OCI-LY3 (cell line): Measurements from ENCODE around the gene SECTM1.

ENCODE experiments used
- H2AFZ ChIP-seq: fragments of 200-600, 300-600 bp; shearing (Covaris generic); 2 replicates; pipeline ENCODE4 v1.6.0; 2014; ENCODE audit warnings: antibody characterized with exemption, low read depth, low read length
- H3K27ac ChIP-seq: fragments of 200-600, 300-600 bp; sonication (generic); 2 replicates; pipeline ENCODE4 v1.5.1; 2014; ENCODE audit warnings: mild to moderate bottlenecking, low read length, moderate library complexity, mixed read lengths
- H3K27me3 ChIP-seq: fragments of 200-600, 300-600 bp; sonication (generic); 2 replicates; pipeline ENCODE4 v1.6.1; 2014; ENCODE audit warnings: low read depth, low read length, mixed read lengths
- H3K36me3 ChIP-seq: fragments of 200-600, 300-600 bp; sonication (generic); replicated peaks from 2 replicates; pipeline ENCODE3; 2014; ENCODE audit warnings: low read depth, low read length, mixed read lengths
- H3K4me1 ChIP-seq: fragments of 300-600, 200-600 bp; sonication (generic); 2 replicates; pipeline ENCODE4 v1.6.1; 2014; ENCODE audit warnings: low read length, mixed read lengths
- H3K4me2 ChIP-seq: fragments of 200-600, 300-600 bp; sonication (generic); 2 replicates; pipeline ENCODE4 v1.6.1; 2014; ENCODE audit warnings: low read length, mixed read lengths
- H3K4me3 ChIP-seq: fragments of 300-600, 200-600 bp; sonication (generic); 2 replicates; pipeline ENCODE4 v1.5.1; 2014; ENCODE audit warnings: antibody characterized with exemption, mild to moderate bottlenecking, low read length, moderate library complexity
- H3K79me2 ChIP-seq: fragments of 300-600, 200-600 bp; shearing (Covaris generic); 2 replicates; pipeline ENCODE4 v1.6.1; 2014; ENCODE audit warnings: mild to moderate bottlenecking, low read length, mixed read lengths
- H3K9ac ChIP-seq: fragments of 300-600, 200-600 bp; shearing (Covaris generic); 2 replicates; pipeline ENCODE4 v1.6.0; 2014; ENCODE audit warnings: mild to moderate bottlenecking, low read length, moderate library complexity
- H3K9me3 ChIP-seq: fragments of 200-600, 300-600 bp; shearing (Covaris generic); 2 replicates; pipeline ENCODE4 v1.6.1; 2014; ENCODE audit warnings: low read length, mixed read lengths; ENCODE audit not compliant: insufficient read depth
- H4K20me1 ChIP-seq: fragments of 200-600, 300-600 bp; sonication (generic); 2 replicates; pipeline ENCODE4 v1.6.1; 2016; ENCODE audit warnings: low read length, mixed read lengths; ENCODE audit not compliant: insufficient read depth
- CTCF ChIP-seq: fragments of 200-600, 300-600 bp; sonication (generic); IDR thresholded peaks from 2 replicates; pipeline ENCODE4 v1.5.1; 2014; ENCODE audit warnings: antibody characterized with exemption, low read length, low read depth
- EZH2phosphoT487 ChIP-seq: fragments of 200-600 bp; shearing (Covaris generic); IDR thresholded peaks from 2 replicates; pipeline ENCODE4 v1.6.1; 2018; ENCODE audit warnings: antibody characterized with exemption, mixed run types, low read depth

SECTM1 gene

GRCh38 chr17:82343560-82343959 lies 10.0 kb upstream of the SECTM1 start:
- H3K4me3 ChIP-seq = no peak overlapping the region
- no peaks in the 10 kb centered on the region for H3K9me3 ChIP-seq
- peaks cover 10% of the 10 kb centered on the region; the same call in 1 of the 2 replicates for H3K27me3 ChIP-seq
- H3K79me2 ChIP-seq = no peaks in the 10 kb centered on the region
- H2AFZ ChIP-seq = no peak overlapping the region
- H4K20me1 ChIP-seq = no peaks in the 10 kb centered on the region
- H3K9ac ChIP-seq = no peak overlapping the region
- TF ChIP-seq EZH2phosphoT487 (no peak), CTCF (no peak)
- no peak overlapping the region for H3K4me2 ChIP-seq
- no peak overlapping the region for H3K27ac ChIP-seq
- no peaks in the 10 kb centered on the region for H3K36me3 ChIP-seq
- H3K4me1 ChIP-seq = no peaks in the 10 kb centered on the region

GRCh38 chr17:82342361-82343079 lies 9.0 kb upstream of the SECTM1 start:
- Histone ChIP-seq H3K9ac (no peak overlapping the region), H3K36me3 (no peaks in the 10 kb centered on the region), H3K27me3 (peaks cover 11% of the 10 kb centered on the region; the same call in 1 of the 2 replicates), H3K79me2 (no peaks in the 10 kb centered on the region), H3K4me1 (no peaks in the 10 kb centered on the region), H3K4me2 (no peak overlapping the region), H3K4me3 (no peak overlapping the region), H4K20me1 (no peaks in the 10 kb centered on the region), H3K9me3 (no peaks in the 10 kb centered on the region), H2AFZ (no peak overlapping the region), H3K27ac (no peak overlapping the region)
- TF ChIP-seq CTCF (no peak), EZH2phosphoT487 (no peak)

DNA sequence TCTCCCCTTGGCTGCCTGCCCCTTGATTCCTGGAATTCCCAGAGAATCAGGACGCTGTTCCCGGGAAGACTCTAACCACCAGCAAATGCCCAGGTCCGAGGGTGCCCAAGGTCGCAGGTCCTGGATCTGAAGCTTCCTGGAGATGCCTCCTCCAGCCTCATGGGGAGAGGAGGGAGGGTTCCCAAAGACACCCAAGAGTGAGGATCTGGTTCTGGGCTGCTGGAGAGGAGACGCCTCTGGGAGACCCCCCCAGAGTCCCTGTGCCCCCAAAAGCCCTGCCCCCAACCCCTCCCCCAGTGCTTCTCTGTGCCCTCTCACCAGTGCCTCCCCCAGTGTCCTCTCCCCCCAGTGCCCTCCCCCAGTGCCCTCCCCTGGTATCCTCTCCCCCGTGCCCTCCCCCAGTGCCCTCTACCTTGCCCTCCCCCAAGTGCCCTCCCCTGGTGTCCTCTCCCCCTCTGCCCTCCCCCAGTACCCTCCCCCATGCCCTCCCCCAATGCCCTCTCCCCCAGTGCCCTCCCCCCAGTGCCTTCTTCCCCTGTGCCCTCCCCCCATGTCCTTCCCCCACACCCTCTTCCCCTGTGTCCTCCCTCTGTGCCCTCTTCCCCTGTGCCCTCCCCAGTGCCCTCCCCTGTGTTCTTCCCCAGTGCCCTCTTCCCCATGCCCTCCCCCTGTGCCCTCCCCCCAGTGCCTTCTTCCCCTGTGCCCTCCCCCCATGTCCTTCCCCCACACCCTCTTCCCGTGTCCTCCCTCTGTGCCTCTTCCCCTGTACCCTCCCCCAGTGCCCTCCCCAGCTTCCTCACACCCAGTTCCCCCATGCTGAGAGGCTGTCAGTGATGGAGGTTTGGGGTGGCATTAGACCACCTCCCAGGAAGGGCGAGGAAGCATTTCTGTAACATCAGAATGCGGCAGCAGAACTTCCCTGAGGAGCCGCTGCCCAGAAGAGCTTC lies 6.3 kb upstream of the SECTM1 start:
- peaks cover 20% of the 10 kb centered on the region for H3K4me1 ChIP-seq
- H3K9ac ChIP-seq = no peak overlapping the region
- H3K9me3 ChIP-seq = no peaks in the 10 kb centered on the region
- H3K27me3 ChIP-seq = peaks cover 17% of the 10 kb centered on the region
- H3K36me3 ChIP-seq = no peaks in the 10 kb centered on the region
- no peak for TF ChIP-seq EZH2phosphoT487
- TF ChIP-seq CTCF = no peak
- no peaks in the 10 kb centered on the region for H3K79me2 ChIP-seq
- no peaks in the 10 kb centered on the region for H4K20me1 ChIP-seq
- no peak overlapping the region for H3K27ac ChIP-seq
- no peak overlapping the region for H2AFZ ChIP-seq
- no peak overlapping the region for H3K4me2 ChIP-seq
- no peak overlapping the region for H3K4me3 ChIP-seq
